ENCODE measurements around the gene RECQL.
"Not testable (repeated sequence)": the region's sequence is repeated elsewhere in the genome, so short reads cannot be mapped to it uniquely, and the experiment has no call there.

Gene RECQL

GRCh38 chr12:21419009-21419699, 82.3 kb downstream of the RECQL start:
- DNase-seq (ENCODE audit: low spot score): not testable (repeated sequence)

Data from D341Med (cell line).